Stomach (tissue), 9 donors: ENCODE measurements around the gene SPI1. TPM values are rescaled to one million over a fixed set of nuclear protein-coding genes. Genes with fewer than 3 reads are reported as not detected.

ENCODE experiments used
- DNase-seq, 2 donors: peaks; one replicate each; pipeline versions ENCODE4 v3.0.0 to v3.0.0-alpha.2; 2013 to 2019
- H3K27ac ChIP-seq, 5 donors: fragments of 200-600 bp in 4 of 5; sonication (generic) in 4 of 5; one replicate each; pipeline ENCODE4 v1.5.1; 2013 to 2019; ENCODE audit warnings: mild to moderate bottlenecking in 1 of 5, moderate library complexity in 1 of 5
- H3K27me3 ChIP-seq, 3 donors: fragments of 200-600 bp; sonication (generic); one replicate each; pipeline ENCODE4 v1.5.1; 2017 to 2019; ENCODE audit warnings: mixed run types in 1 of 3
- H3K36me3 ChIP-seq, 4 donors: fragments of 200-600 bp; sonication (generic); 1 replicate in 3 of 4; 2 replicates in 1 of 4; pipeline ENCODE4 v1.5.1; 2016 to 2019
- H3K4me1 ChIP-seq, 4 donors: fragments of 200-600 bp; sonication (generic); one replicate each; pipeline ENCODE4 v1.5.1; 2016 to 2019
- H3K4me3 ChIP-seq, 4 donors: fragments of 200-600 bp; sonication (generic) in 3 of 4; one replicate each; pipeline ENCODE4 v1.5.1; 2016 to 2019; ENCODE audit warnings: mild to moderate bottlenecking in 1 of 4
- H3K9me3 ChIP-seq, 4 donors: fragments of 200-600 bp; sonication (generic); one replicate each; pipeline ENCODE4 v1.5.1; 2016 to 2019
- CTCF ChIP-seq, 7 experiments: fragments of 450-650 bp in 4 of 7; fragments of 200-600 bp in 3 of 7; sonication (generic) in 3 of 7; IDR thresholded peaks; one replicate each; pipeline ENCODE4 v1.5.1; 2016 to 2019; ENCODE audit warnings: antibody characterized with exemption in 7 of 7, control low read depth in 2 of 7, mild to moderate bottlenecking in 1 of 7
- EP300 ChIP-seq: sonication (generic); formaldehyde crosslinking; IDR thresholded peaks from one replicate; pipeline ENCODE4 v1.6.1; 2017; ENCODE audit warnings: antibody characterized with exemption
- POLR2A ChIP-seq, 4 donors: fragments of 450-650 bp; IDR thresholded peaks; one replicate each; pipeline ENCODE4 v1.6.1; 2016; ENCODE audit warnings: antibody characterized with exemption in 4 of 4, control low read depth in 2 of 4, mild to moderate bottlenecking in 1 of 4, moderate library complexity in 1 of 4
- POLR2AphosphoS5 ChIP-seq, 3 donors: sonication (generic); formaldehyde crosslinking; IDR thresholded peaks; one replicate each; pipeline ENCODE4 v1.6.1; 2016; ENCODE audit warnings: antibody characterized with exemption in 3 of 3
- WGBS, 5 donors: extraction: QIAGEN DNeasy Blood & Tissue Kit in 3 of 5; methylation state at CpG; one replicate each; pipeline versions ENCODE4 v1.1.5 to v1.1.7; 2013 to 2018; 5-methylcytosine and 5-hydroxymethylcytosine counted together
- intact Hi-C: fragments of 100-400 bp; cut with DNase I; formaldehyde crosslinking; loops from one replicate; pipeline ENCODE4 v1.15.1; 2023; ENCODE audit warnings: low total_unique reads
- polyA plus RNA-seq, 3 donors: library from polyadenylated mRNA; stranded (reverse); fragments of 200-250 nt; gene quantifications; one replicate each; pipeline ENCODE4 v1.2.3, GENCODE V29; 2013
- total RNA-seq, 5 donors: library from RNA; depleted of rRNA; stranded (reverse); fragments of >200 nt; gene quantifications; one replicate each; pipeline versions ENCODE4 v1.1.0 to v1.2.3, GENCODE V29; 2014 to 2016
- donor health status: healthy with polysubstance abuse.
- donor health status: Bipolar disorder and iron deficiency.
- donor health status: healthy.

Gene SPI1
- total and polyA plus RNA-seq, 8 donors = 2.6 to 24.3 (median 8.2) TPM

GRCh38 chr11:47413908-47414684, 35.7 kb upstream of the SPI1 start:
- peaks cover 34 to 79% (median 56%) of the 10 kb centered on the region in 4 donors for H3K4me1 ChIP-seq
- peaks cover 38 to 82% (median 79%) of the 10 kb centered on the region in 4 donors for H3K36me3 ChIP-seq

GRCh38 chr11:47413351-47413750, 35.0 kb upstream of the SPI1 start:
- Histone ChIP-seq H3K36me3 (peaks cover 31 to 75% (median 71%) of the 10 kb centered on the region in 4 donors), H3K27me3 (no peaks in the 10 kb centered on the region), H3K4me1 (peaks cover 38 to 79% (median 59%) of the 10 kb centered on the region in 4 donors), H3K27ac (peak overlapping the region in 4 of 5 donors; percentile 5 to 90 (median 88)), H3K4me3 (no peak overlapping the region), H3K9me3 (no peaks in the 10 kb centered on the region)
- DNase-seq = peak in 1 of 2 donors; percentile 4
- intact Hi-C loops = no loop called here
- WGBS, 5 donors = 86 to 95% (median 93%) methylated on average over 12 to 13 of the region's 13 CpGs
- TF ChIP-seq POLR2AphosphoS5 (IDR thresholded peaks at IDR 0.05) = no peak
- TF ChIP-seq CTCF (IDR thresholded peaks at IDR 0.05) = no peak
- TF ChIP-seq POLR2A (IDR thresholded peaks at IDR 0.05) = no peak
- no peak for TF ChIP-seq EP300

More at GRCh38 chr11:47413908-47414684, 35.7 kb upstream of the SPI1 start:
- Histone ChIP-seq H3K4me3 (no peak overlapping the region), H3K27me3 (no peaks in the 10 kb centered on the region), H3K27ac (peak overlapping the region; percentile 32 to 90 (median 87)), H3K9me3 (no peaks in the 10 kb centered on the region)
- no peak for DNase-seq
- intact Hi-C loops = no loop called here
- 70 to 87% (median 82%) methylated on average over 15 to 16 of the region's 16 CpGs for WGBS, 5 donors
- TF ChIP-seq EP300 = no peak
- TF ChIP-seq POLR2A (IDR thresholded peaks at IDR 0.05) = no peak
- TF ChIP-seq CTCF (IDR thresholded peaks at IDR 0.05) = no peak
- TF ChIP-seq POLR2AphosphoS5 (IDR thresholded peaks at IDR 0.05) = no peak

- Histone ChIP-seq H3K4me3 (no peak overlapping the region), H3K9me3 (no peaks in the 10 kb centered on the region), H3K36me3 (peaks cover 19 to 63% (median 59%) of the 10 kb centered on the region in 4 donors), H3K4me1 (peaks cover 44 to 82% (median 63%) of the 10 kb centered on the region in 4 donors), H3K27ac (peak overlapping the region in 3 of 5 donors; percentile 14 to 96 (median 49)), H3K27me3 (no peaks in the 10 kb centered on the region)
- intact Hi-C loops = no loop called here
- 71 to 92% (median 80%) methylated on average over 2 to 12 of the region's 12 CpGs for WGBS, 5 donors
- DNase-seq = peak; percentile 54 to 71
- peak in 5 of 7 experiments; percentile 40 to 77 (median 66) for TF ChIP-seq CTCF (IDR thresholded peaks at IDR 0.05)
- TF ChIP-seq POLR2AphosphoS5 (IDR thresholded peaks at IDR 0.05) = no peak
Measured at GRCh38 chr11:47411884-47412746, 33.8 kb upstream of the SPI1 start.
